Spleen (tissue), 7 donors: ENCODE measurements around the gene CHRNA7.

Experiments
- POLR2A ChIP-seq, 3 donors: fragments of 450-650 bp; IDR thresholded peaks; one replicate each; pipeline ENCODE4 v1.5.1; 2017; ENCODE audit warnings: antibody characterized with exemption in 3 of 3, mild to moderate bottlenecking in 1 of 3
- POLR2AphosphoS5 ChIP-seq, 3 donors: sonication (generic); formaldehyde crosslinking; IDR thresholded peaks; one replicate each; pipeline ENCODE4 v1.5.1; 2017; ENCODE audit warnings: antibody characterized with exemption in 3 of 3
- TF ChIP-seq, protein P1 (sequence below), 11 experiments: fragments of 200-600 bp in 7 of 11; fragments of 450-650 bp in 4 of 11; sonication (generic) in 4 of 11; IDR thresholded peaks in 8 of 11; conservative IDR thresholded peaks in 3 of 11; 1 replicate in 7 of 11; 2 replicates in 4 of 11; pipeline versions ENCODE4 v1.4.0 to v1.8.0; 2016 to 2021; ENCODE audit warnings: antibody characterized with exemption in 11 of 11, inconsistent platforms in 4 of 11, mild to moderate bottlenecking in 1 of 11
- donor health status: DM: no; HTN: no; CAD: no; lungs with moderate emphysema.
- donor health status: DM: no; HTN: no; CAD: no.
- donor health status: DM: no; HTN: no; CAD: no.

DNA sequence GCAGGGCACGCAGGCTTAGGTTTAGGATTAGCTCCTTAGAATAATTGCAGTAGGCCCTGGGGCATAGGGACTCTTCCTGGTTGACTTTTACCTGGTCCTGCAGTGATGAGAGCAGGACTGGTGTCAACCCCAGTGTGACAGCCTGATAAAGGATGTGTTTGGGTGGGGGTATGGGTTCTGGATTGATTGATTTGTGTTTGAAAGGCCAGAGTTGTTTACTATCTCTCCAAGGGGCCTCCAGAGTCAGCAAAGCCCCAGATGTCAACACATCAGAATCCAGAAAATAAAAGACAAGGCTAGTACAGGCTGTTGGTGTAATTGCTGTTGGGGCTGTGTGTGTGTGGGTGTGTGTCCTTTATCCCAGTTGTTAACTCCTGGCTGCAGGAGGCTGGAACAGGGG lies 122.3 kb downstream of the CHRNA7 start:
- TF ChIP-seq, protein P1, sequence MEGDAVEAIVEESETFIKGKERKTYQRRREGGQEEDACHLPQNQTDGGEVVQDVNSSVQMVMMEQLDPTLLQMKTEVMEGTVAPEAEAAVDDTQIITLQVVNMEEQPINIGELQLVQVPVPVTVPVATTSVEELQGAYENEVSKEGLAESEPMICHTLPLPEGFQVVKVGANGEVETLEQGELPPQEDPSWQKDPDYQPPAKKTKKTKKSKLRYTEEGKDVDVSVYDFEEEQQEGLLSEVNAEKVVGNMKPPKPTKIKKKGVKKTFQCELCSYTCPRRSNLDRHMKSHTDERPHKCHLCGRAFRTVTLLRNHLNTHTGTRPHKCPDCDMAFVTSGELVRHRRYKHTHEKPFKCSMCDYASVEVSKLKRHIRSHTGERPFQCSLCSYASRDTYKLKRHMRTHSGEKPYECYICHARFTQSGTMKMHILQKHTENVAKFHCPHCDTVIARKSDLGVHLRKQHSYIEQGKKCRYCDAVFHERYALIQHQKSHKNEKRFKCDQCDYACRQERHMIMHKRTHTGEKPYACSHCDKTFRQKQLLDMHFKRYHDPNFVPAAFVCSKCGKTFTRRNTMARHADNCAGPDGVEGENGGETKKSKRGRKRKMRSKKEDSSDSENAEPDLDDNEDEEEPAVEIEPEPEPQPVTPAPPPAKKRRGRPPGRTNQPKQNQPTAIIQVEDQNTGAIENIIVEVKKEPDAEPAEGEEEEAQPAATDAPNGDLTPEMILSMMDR (IDR thresholded peaks at IDR 0.05 in 8 of 11, conservative IDR thresholded peaks at IDR 0.05 in 3 of 11): no peak
- TF ChIP-seq POLR2A (IDR thresholded peaks at IDR 0.05) (no peak), POLR2AphosphoS5 (IDR thresholded peaks at IDR 0.05) (no peak)
